Measurements from ENCODE around the gene NOBOX.
"Not testable (repeated sequence)": the region's sequence is repeated elsewhere in the genome, so short reads cannot be mapped to it uniquely, and the experiment has no call there.

The NOBOX gene

DNA sequence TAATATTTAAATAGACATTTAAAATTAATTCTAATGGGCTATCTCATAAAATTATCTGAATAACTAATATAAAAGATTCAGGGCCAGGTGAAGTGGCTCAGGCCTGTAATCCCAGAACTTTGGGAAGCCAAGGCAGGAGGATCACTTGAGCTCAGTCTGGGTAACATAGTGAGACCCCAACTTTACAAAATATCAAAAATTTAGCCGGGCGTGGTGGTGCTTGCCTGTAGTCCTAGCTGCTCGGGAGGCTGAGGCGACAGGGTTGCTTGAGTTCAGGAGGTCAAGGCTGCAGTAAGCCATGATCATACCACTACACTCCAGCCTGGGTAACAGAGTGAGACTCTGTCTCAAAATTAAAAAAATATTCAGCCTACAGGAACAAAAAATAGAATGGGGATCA lies 12.5 kb downstream of the NOBOX start:
- DNase-seq: no peak

DNA sequence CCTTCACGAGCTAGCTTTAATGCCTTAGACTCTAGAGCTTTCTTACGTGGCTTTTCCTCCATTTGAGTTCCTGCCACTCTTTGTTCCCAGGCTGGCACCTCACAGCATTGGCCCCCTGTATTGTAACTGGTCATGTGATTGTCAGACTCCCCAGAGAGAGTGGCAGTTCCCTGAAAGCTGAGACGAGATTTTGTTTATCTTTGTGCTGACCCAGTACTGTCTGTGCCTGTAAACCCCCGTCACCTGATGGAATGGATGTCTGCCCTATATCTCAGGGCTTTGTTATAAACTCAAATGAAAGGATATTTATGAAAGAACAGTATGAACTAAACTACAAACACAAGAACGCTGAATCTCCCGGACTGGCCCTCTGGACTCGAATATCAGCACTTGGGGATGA lies 13.0 kb downstream of the NOBOX start:
- DNase-seq: no peak

DNA sequence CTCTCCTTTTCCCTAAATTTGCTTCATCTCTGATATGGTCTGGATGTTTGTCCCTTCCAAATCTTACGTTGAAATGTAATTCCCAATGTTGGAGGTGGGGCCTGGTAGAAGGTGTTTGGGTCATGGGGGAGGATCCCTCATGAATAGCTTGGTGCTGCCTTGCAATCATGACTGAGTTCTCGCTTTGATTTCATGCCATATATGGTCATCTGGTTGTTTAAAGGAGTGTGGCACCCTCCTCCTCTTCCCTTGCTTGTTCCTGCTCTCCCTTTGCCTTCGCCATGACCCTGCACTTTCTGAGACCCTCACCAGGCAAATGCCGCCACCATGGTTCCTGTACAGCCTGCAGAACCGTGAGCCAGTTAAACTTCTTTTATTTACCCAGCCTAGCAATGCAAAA lies 14.5 kb downstream of the NOBOX start:
- DNase-seq: no peak

DNA sequence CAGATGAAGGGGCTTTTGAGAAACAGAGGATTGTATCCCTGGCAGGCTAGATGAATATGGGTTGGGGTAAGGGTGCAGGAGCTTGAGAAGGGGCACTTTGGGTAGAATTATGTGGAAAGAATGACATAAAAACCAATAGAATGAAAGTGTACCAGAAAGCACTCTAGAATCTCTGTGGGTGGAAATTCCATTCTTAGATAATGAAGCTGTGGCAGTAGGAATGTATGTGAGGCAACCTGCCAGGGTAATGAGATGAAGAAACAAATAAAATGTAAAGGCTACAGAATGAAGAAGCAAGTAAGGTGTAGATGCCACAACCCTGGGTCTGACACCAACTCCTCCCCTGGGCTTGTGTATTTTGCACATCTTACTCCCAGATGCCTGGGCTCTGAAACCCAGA lies 16.8 kb downstream of the NOBOX start:
- no peak for DNase-seq

DNA sequence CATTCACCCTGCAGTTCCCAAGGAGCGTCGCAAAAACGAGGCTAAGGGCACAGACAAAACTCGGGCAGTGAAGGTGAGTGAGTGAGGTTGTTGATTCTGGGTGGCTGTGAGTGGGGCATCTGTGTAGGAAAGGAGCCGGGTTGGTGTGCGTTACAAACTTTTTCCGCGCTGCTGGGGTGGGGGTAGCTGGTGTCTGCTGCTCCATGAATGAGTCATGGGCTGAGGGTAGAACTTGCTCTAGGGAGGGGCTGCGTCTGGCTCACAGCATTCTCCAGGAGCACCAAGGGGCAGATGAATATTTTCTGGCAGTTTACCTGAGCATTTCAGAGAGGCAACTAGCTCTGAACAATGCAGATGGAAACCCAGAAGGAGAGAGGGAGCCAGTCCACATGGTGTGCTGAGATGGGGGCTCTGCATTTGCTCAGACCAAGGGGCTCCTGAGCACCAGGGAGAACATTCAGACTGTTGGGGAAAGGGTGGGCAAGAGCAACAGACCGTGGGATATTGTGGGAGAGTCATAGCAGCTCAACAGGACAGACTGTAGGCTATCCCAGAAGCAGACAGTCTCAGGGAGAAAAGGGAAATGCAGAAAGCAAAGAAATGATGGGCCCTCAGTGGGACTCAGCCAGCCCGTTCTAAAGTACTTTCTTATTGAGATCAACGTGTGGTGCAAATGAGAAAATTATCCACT lies 18.8 kb downstream of the NOBOX start:
- DNase-seq: peak; percentile 42

DNA sequence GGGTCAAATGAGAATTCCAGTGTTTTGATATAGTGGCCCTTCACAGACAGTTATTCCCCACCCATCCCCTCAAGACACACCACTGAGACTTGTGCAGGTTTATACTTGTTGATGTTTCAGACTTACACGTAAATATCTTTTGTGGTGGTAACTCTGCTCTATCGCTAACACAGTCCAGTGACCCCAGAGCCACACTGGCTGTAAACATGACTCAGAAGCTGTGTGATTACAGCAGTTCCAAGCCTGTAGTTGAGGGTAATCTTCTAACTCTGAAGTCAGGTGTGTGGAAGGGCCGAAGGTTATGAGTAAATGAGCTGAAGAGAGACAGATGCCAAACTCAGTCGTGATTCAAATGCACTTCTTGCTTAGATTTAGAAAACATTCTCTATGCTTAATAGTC lies 19.4 kb downstream of the NOBOX start:
- DNase-seq: no peak

DNA sequence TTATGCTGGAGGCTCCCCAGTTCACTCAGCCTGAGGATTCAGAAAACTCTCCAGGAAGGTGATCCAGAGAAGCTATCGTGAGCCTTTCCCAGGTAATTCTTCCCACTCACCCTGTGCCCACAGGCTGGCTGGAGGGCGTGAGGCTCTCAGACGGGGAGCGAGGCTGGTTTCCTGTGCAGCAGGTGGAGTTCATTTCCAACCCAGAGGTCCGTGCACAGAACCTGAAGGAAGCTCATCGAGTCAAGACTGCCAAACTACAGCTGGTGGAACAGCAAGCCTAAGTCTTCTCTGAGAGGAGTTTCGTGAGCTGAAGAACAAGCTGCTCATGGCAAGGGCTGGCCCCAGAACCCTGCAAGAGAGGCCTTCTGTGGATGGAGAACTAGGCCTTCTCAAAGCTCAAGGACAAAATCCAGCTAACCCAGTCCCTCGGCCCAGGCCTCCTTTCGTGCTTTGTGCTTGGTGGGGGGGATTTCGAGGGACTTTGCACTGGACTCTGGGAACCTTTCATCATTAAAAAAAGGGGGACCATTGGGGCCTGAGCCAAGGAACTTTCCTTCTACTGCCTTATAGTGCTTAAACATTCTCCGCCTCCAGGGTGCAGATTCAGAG lies 23.6 kb downstream of the NOBOX start:
- DNase-seq: no peak

DNA sequence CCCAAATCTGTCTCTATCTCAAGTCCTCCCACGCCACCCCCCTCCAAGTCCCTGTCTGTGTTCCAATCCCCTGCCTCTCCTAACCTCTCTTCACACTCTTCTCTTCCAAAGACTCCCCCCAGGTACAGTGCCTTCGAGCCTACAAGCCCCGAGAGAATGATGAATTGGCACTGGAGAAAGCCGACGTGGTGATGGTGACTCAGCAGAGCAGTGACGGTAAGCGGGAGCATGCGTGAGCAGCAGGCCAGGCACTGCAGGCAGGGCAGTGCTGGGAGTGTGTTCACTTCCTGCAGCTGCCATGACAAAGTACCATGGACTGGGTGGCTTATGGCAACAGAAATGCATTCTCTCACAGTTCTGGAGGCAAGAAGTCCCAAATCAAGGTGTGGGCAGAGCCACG lies 24.8 kb downstream of the NOBOX start:
- DNase-seq: no peak

DNA sequence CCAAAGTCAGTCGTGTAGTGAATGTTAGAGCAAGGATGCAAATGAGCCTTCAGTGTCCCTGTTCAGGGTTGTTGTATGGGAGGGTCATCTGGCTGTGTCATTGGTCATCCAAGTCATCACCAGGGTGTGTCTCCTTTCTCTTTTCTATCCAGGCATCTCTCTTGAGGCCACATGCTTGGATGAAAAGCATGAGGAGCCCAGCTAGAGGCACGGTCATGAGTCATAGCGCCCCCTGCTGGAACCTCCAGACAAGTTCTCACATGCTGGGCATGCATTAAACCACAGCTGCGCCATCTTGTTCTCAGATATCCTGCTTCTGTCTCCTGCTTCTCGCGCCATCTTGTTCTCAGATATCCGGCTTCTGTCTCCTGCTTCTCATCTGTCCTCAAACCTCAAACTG lies 34.3 kb downstream of the NOBOX start:
- DNase-seq: not testable (repeated sequence)

DNA sequence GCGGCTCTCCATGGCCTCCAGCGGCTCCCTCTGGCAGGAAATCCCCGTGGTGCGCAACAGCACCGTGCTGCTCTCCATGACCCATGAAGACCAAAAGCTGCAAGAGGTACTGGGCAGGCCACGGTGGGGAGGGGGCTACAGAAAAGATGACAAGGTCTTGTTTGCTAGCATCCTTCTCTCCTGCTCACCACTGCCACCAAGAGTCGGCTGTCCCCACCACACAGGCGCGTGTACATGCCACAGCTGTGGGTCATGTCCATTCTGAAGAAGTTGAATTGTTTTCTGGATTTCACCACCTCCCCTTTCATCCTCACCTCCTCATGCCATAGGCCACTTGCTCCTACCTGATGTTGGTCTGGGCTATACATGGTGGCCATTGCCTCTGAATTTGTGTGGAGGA lies 36.2 kb downstream of the NOBOX start:
- DNase-seq: not testable (repeated sequence)

DNA sequence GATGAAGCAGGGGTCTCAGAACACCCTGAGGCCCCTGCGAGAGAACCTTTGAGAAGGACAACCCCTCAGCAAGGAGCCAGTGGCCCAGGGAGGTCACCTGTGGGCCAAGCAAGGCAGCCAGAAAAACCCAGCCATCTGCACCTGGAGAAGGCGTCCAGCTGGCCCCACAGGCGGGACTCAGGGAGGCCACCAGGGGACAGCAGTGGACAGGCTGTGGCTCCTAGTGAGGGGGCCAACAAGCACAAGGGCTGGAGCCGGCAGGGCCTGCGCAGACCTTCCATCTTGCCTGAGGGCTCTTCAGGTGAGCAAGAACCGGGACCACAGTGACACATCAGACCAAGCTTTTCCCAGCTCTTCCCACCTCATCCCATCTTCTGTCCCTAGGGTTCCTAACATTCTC lies 38.0 kb downstream of the NOBOX start:
- not testable (repeated sequence) for DNase-seq

DNA sequence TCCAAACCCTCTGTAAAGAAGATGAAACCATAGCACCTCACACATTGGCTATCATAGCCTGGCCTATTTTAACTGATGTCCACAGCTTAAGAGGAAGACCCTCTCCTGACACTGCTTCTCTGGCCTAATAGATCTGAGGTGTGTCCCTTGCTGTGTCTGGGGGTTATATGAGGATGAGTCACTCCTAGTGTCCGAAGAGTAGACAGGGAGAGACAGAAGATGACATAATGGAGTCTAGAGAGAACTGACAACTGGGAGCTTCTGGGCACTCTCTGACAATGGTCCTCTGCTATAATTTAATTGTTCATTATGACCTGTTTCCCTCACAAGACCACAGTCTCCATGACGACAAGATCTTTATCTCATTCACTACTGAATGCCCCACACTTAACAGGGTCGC lies 41.4 kb downstream of the NOBOX start:
- DNase-seq: not testable (repeated sequence)

DNA sequence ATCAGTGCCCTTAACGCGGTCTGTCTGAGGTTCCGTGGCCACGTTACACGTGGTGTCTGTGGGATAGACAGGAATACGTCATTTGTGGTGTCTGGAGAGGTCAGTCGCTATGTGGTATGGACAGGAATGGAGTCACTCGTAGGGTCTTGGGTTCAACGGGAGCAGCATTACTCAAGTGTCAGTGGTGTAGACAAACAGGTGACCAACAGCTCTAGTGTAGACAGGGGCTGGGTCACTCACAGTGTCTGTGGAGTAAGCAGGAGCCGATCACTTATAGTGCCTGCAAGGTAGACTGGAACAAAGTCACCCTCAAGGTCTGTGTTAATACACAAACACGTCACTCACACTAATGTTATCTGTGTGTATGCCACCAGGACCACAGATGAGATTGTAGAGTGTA lies 46.6 kb downstream of the NOBOX start:
- not testable (repeated sequence) for DNase-seq

DNA sequence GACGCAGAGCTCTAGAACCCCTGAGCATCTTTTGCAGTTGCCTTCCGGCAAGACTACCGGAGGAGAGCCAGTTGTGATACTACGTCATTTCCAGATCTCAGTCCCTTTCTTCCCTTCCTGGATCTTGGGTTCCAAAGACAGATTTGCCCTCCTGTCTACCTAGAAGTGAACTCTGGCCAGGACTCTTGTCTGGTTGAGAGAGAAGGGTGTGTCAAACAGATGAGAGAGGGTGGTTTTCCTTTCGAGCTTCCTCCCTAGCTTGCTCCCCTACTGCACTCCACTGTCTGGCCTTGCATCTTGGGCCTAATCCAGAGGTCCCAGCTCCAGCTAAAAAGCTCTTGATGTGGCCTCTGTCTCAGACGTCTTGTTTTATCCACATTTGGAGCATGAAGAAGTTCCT lies 47.3 kb downstream of the NOBOX start:
- DNase-seq: not testable (repeated sequence)

DNA sequence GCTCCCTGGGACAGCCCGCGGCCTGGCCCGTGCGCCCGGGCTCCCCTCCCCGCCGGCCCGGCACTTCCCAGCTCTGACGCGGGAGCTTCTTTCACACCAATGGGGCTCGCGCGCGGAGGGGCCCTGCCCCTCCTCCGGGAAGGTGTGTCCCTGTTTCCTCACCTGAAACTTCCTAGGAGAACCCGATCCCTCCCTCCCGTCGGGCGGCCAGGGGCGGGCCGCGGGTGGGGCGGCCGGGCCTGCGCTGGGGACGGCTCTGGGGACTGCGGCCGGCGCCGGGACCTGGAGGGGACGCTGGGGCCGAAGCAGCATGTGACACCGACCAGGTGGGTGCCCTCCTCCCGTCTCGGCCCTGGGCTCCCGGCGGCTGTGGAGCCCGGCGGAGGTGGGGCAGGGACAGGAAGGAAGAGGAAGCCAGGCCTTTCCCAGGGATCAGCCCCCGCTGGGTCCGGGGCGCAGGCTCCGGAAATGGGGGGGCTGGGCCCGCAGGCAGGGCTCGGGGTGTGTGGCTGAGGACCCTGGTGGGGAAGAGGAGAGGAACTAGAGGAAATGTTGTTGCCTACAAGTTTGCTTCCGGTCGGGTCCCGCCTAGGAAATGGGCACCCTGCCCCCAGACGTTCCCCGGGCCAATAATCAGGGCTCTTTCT lies 48.2 kb downstream of the NOBOX start, which contains the start of gene ARHGEF5:
Gene ARHGEF5, plus strand, starts transcription at position 227 of the 647 bp plus-strand sequence. CDS start 7,268 bp downstream, outside the sequence.
- not testable (repeated sequence) for DNase-seq

DNA sequence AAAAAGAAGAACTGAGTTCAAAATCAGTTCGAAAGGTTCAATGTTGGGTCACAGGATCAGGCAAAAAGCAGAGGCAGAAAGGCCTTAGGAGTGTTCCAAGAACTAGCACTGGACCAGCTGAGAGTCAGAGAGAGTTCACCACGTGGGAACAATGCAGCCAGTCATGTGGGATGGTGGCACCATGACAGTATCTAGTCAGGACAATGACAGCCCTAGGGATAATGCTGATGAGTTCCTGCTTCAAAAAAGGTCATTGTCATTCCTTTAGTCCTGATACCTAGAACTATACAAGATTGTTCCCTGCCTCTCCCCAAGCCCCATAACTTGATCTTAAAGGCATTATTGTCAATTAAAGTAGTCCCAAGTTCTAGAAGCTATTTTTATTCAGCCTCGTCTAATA lies 51.8 kb downstream of the NOBOX start:
- not testable (repeated sequence) for DNase-seq

DNA sequence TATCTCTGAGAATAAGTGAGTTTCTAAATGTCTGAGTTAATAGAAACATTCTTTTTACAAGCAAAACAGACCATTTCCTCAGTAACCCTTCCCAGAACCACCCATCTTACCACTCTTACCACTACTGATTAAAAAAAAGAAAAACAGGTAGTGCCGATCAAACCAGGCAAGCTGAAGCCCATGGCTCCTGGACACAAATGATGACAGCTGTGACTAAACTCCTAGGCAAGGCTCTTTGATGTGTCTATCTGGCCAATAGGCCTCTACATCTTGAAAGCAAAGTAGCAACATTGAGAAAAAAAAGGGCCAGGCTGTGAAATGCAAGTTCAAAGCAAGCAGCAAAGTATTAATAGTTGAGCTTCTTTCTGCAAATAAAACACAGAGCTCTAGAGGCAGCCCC lies 54.9 kb downstream of the NOBOX start:
- not testable (repeated sequence) for DNase-seq

Data from stimulated activated CD4-positive, alpha-beta T cell treated with anti-CD3 and anti-CD28 coated beads, Interleukin-12 subunit alpha, Interleukin-12 subunit beta, amount 100 ng/mL, for 4 hours (primary cell).